Left ventricle myocardium inferior (tissue), 1 donor: ENCODE measurements around the gene TTC16. TPM values are rescaled to one million over a fixed set of nuclear protein-coding genes. Genes with fewer than 3 reads are reported as not detected.

Experiments
- DNase-seq: peaks from one replicate; pipeline ENCODE4 v3.0.0-alpha.2; 2020
- H3K27ac ChIP-seq: fragments of 200-600 bp; replicated peaks from 2 replicates; pipeline ENCODE4 v1.8.0; 2021
- H3K27me3 ChIP-seq: fragments of 200-600 bp; 2 replicates; pipeline ENCODE4 v1.8.0; 2021; ENCODE audit warnings: low read depth
- H3K36me3 ChIP-seq: fragments of 200-600 bp; 2 replicates; pipeline ENCODE4 v1.8.0; 2021
- H3K4me1 ChIP-seq: fragments of 200-600 bp; 2 replicates; pipeline ENCODE4 v1.8.0; 2021
- H3K4me3 ChIP-seq: fragments of 200-600 bp; 2 replicates; pipeline ENCODE4 v1.8.0; 2021; ENCODE audit warnings: mild to moderate bottlenecking, moderate library complexity
- H3K9me3 ChIP-seq: fragments of 200-600 bp; replicated peaks from 2 replicates; pipeline ENCODE4 v1.8.0; 2021
- CTCF ChIP-seq: fragments of 200-600 bp; IDR thresholded peaks from 2 replicates; pipeline ENCODE4 v1.8.0; 2021; ENCODE audit warnings: antibody characterized with exemption, mild to moderate bottlenecking, borderline replicate concordance
- intact Hi-C: fragments of 100-400 bp; cut with micrococcal nuclease; formaldehyde crosslinking; loops from one replicate; pipeline ENCODE4 v1.11.0; 2022
- total RNA-seq: library from RNA; stranded (reverse); fragmentation: NEBNext Ultra II Directional; extraction: Animal tissue kit (Norgen Biotek cat#: 25700); gene quantifications from one replicate; pipeline ENCODE4 v1.2.1, GENCODE V29; 2021
- donor health status: DM: no; HTN: yes; CAD: no; lungs with severe emphysema.

The TTC16 gene
- total RNA-seq, 1 donor from 2014 or later, result 0.25 TPM

- Histone ChIP-seq H3K4me1 (peaks cover 8% of the 10 kb centered on the region), H3K36me3 (peaks cover 3% of the 10 kb centered on the region), H3K4me3 (peak overlapping the region; percentile 57), H3K27ac (peak overlapping the region; percentile 89), H3K9me3 (no peaks in the 10 kb centered on the region), H3K27me3 (no peaks in the 10 kb centered on the region)
- DNase-seq, result peak; percentile 97
- intact Hi-C loops, result no loop called here
- peak; percentile 43 for TF ChIP-seq CTCF
Measured at GRCh38 chr9:127698985-127699670, 16.8 kb upstream of the TTC16 start.

- intact Hi-C loops, result no loop called here
- Histone ChIP-seq H3K27me3 (no peaks in the 10 kb centered on the region), H3K9me3 (no peaks in the 10 kb centered on the region), H3K4me3 (no peak overlapping the region), H3K27ac (peak overlapping the region; percentile 89), H3K4me1 (peaks cover 8% of the 10 kb centered on the region), H3K36me3 (peaks cover 3% of the 10 kb centered on the region)
- DNase-seq, result no peak
- no peak for TF ChIP-seq CTCF
Measured at GRCh38 chr9:127700140-127700539, 15.7 kb upstream of the TTC16 start.

- H3K36me3 ChIP-seq, result no peaks in the 10 kb centered on the region
- no peak for TF ChIP-seq CTCF
- H3K4me1 ChIP-seq, result peaks cover 8% of the 10 kb centered on the region
- intact Hi-C loops, result no loop called here
- no peak overlapping the region for H3K4me3 ChIP-seq
- no peaks in the 10 kb centered on the region for H3K27me3 ChIP-seq
- no peak for DNase-seq
- no peak overlapping the region for H3K27ac ChIP-seq
- H3K9me3 ChIP-seq, result no peaks in the 10 kb centered on the region
Measured at GRCh38 chr9:127700594-127701255, 15.2 kb upstream of the TTC16 start.

- Histone ChIP-seq H3K27ac (no peak overlapping the region), H3K9me3 (no peaks in the 10 kb centered on the region), H3K4me1 (peaks cover 8% of the 10 kb centered on the region), H3K27me3 (no peaks in the 10 kb centered on the region), H3K4me3 (no peak overlapping the region), H3K36me3 (no peaks in the 10 kb centered on the region)
- no peak for DNase-seq
- intact Hi-C loops, result no loop called here
- TF ChIP-seq CTCF, result no peak
Measured at GRCh38 chr9:127703289-127703946, 12.5 kb upstream of the TTC16 start.

GRCh38 chr9:127705577-127706379 lies 10.1 kb upstream of the TTC16 start:
- H3K9me3 ChIP-seq, result no peaks in the 10 kb centered on the region
- H3K27ac ChIP-seq, result no peak overlapping the region

More at GRCh38 chr9:127705577-127706379, 10.1 kb upstream of the TTC16 start:
- Histone ChIP-seq H3K4me3 (no peak overlapping the region), H3K27me3 (no peaks in the 10 kb centered on the region), H3K4me1 (no peaks in the 10 kb centered on the region), H3K36me3 (no peaks in the 10 kb centered on the region)
- no peak for TF ChIP-seq CTCF
- DNase-seq, result no peak
- intact Hi-C loops, result no loop called here
